ENCODE results near the gene CIC.

DNA sequence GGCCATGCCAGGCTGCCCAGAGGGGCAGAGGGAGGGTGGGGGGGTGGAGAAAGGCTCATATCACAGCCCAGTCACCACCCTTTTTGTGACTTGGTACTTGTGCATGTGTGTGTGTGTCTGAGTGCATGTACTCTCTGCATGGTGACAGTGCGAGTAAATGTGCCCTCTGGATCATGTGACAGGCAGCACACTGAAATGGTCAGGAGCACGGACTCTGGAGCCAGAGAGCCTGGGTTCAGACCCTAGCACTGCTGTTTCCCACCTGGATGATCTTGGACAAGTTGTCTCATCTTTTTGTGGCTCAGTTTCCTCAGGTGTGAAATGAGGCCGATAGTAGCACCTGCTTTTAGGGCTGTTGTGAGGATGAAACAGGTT lies 2.0 kb downstream of the CIC start:
- TF ChIP-seq, protein P1, sequence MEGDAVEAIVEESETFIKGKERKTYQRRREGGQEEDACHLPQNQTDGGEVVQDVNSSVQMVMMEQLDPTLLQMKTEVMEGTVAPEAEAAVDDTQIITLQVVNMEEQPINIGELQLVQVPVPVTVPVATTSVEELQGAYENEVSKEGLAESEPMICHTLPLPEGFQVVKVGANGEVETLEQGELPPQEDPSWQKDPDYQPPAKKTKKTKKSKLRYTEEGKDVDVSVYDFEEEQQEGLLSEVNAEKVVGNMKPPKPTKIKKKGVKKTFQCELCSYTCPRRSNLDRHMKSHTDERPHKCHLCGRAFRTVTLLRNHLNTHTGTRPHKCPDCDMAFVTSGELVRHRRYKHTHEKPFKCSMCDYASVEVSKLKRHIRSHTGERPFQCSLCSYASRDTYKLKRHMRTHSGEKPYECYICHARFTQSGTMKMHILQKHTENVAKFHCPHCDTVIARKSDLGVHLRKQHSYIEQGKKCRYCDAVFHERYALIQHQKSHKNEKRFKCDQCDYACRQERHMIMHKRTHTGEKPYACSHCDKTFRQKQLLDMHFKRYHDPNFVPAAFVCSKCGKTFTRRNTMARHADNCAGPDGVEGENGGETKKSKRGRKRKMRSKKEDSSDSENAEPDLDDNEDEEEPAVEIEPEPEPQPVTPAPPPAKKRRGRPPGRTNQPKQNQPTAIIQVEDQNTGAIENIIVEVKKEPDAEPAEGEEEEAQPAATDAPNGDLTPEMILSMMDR (optimal IDR thresholded peaks at IDR 0.05 in 1 of 3, IDR thresholded peaks at IDR 0.05 in 1 of 3, conservative IDR thresholded peaks at IDR 0.05 in 1 of 3; ENCODE audit: extremely low read depth in 1 of 3, insufficient read depth in 2 of 3, low read length in 3 of 3), result no peak
- TF ChIP-seq EZH2 (IDR thresholded peaks at IDR 0.05; ENCODE audit: low read length), result no peak
